Measurements from ENCODE around the gene CLDN3. TPM values are rescaled to one million over a fixed set of nuclear protein-coding genes. Genes with fewer than 3 reads are reported as not detected.
A peak's percentile ranks its signal among the peaks of the same experiment; 100 is the strongest.

The CLDN3 gene
- 10 to 100 TPM in 2 of 4 donors, 1 to 10 TPM in 2; 4.6 to 19.4 (median 12.0) TPM for total RNA-seq

DNA sequence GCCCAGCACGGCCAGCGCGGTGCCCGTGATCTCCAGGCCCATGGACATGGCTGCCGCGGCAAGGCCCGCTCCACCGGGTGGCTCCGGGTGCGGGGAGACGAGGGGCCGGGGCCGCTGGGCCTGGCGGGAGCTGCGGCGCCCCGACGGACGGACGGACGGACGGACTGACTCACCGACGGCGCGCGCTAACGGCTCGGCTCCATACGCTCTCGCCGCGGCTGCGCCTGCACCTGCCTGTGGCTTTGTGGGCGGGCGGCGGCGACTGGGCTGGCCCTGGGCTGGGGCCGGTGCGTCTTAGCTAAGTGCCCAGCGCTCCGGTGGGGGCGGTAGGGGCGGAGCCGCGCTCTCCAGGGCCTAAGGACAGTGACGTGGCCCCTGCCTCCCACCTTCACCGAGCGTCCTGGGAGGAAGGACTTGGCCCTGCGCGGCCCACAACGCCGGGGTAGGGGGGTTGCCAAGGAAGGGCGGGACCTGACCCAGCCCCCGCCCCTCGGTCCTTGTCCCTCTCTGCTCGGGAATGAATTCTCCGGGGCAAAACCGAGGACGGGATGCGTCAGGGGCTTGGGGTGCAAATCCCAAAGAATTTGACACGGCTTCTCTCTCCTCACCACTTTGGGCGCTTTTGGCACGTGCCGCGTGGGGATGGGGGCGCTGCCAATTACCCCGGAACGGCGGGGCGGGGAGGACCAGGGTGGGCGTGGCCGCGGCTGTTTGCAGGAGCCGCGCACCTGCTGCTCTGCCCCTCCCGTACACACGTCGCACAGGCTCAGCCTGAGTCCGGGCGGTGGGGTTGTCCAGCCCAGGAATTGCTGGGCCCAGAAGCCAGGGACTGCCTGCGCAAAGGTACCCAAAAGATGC, at the start of gene CLDN3:
CLDN3 (minus strand) TSS at position 269 of the 858 bp plus-strand sequence; CDS start at position 48, 221 bp downstream.
- H3K4me1 ChIP-seq, result peaks cover 21% of the 10 kb centered on the region
- H3K27me3 ChIP-seq, result peaks cover 53% of the 10 kb centered on the region
- WGBS, result 4% methylated on average over 13 of the region's 82 CpGs
- H3K27ac ChIP-seq, result peak within 1 kb of the TSS; percentile 32
- H3K36me3 ChIP-seq, result no peaks in the 10 kb centered on the region
- H3K9me3 ChIP-seq, result no peaks in the 10 kb centered on the region
- no peak for TF ChIP-seq CTCF (IDR thresholded peaks at IDR 0.05)
- no peak for TF ChIP-seq POLR2AphosphoS5 (IDR thresholded peaks at IDR 0.05)
- no peak for TF ChIP-seq POLR2A (IDR thresholded peaks at IDR 0.05)
- no peak for TF ChIP-seq EP300 (IDR thresholded peaks at IDR 0.05)
- peak within 1 kb of the TSS; percentile 43 for H3K4me3 ChIP-seq
- DNase-seq (ENCODE audit: low spot score in 2 of 2), result peak in 1 of 2 donors; percentile 66

GRCh38 chr7:73817121-73817520, 47.1 kb upstream of the CLDN3 start:
- Histone ChIP-seq H3K27me3 (no peaks in the 10 kb centered on the region), H3K4me1 (peaks cover under 1% of the 10 kb centered on the region), H3K36me3 (no peaks in the 10 kb centered on the region), H3K9me3 (no peaks in the 10 kb centered on the region), H3K27ac (no peak overlapping the region), H3K4me3 (no peak overlapping the region)
- TF ChIP-seq CTCF (IDR thresholded peaks at IDR 0.05) (no peak), POLR2AphosphoS5 (IDR thresholded peaks at IDR 0.05) (no peak), EP300 (IDR thresholded peaks at IDR 0.05) (no peak)
- 84% methylated on average over 6 of the region's 6 CpGs for WGBS
- DNase-seq (ENCODE audit: low spot score in 2 of 2), result peak in 1 of 2 donors; percentile 15

DNA sequence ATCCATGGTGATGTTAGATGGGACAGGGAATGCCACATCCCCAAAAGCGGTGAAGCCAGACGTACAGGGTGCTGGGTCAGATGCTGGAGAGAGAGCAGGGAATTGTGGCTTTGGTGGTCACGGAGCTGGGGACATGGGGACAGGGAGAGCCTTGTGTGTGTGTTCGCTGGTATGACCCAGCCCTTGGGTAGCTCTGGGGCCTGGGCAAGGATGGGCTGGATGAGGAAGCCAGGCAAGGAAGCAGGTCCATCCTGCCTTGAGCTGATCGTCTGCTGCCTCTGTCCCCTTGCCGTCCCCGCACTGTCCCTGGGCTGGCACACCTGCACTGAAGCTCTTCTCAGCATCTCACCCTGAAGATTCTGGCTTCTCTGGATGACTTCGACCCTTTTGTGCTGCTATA, 45.4 kb upstream of the CLDN3 start:
- Histone ChIP-seq H3K27me3 (peaks cover 3% of the 10 kb centered on the region), H3K27ac (no peak overlapping the region), H3K4me3 (no peak overlapping the region), H3K9me3 (no peaks in the 10 kb centered on the region), H3K4me1 (no peaks in the 10 kb centered on the region), H3K36me3 (no peaks in the 10 kb centered on the region)
- WGBS, result 80% methylated on average over 8 of the region's 8 CpGs
- DNase-seq (ENCODE audit: low spot score in 2 of 2), result peak in 1 of 2 donors; percentile 37
- TF ChIP-seq POLR2A (IDR thresholded peaks at IDR 0.05) (no peak), CTCF (IDR thresholded peaks at IDR 0.05) (no peak), POLR2AphosphoS5 (IDR thresholded peaks at IDR 0.05) (no peak), EP300 (IDR thresholded peaks at IDR 0.05) (no peak)

DNA sequence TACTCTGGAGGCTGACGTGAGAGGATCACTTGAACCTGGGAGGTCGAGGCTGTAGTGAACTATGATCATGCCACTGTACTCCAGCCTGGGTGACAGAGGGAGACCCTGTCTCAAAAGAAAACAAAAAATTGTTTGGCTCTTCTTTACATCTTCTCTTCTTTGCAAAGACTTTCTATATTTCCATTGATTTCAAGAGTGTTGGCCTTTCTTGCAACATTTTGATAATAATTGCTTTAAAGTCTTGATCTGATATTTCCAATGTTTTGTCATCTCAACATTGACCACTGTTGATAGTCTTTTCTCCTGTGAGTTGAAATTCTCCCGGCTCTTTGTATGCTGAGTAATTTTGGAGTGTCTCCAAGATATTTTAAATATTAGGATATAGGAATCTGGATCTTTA, 42.9 kb upstream of the CLDN3 start:
- no peak for DNase-seq (ENCODE audit: low spot score in 2 of 2)
- Histone ChIP-seq H3K4me3 (no peak overlapping the region), H3K27me3 (peaks cover 3% of the 10 kb centered on the region), H3K36me3 (no peaks in the 10 kb centered on the region), H3K9me3 (no peaks in the 10 kb centered on the region), H3K4me1 (no peaks in the 10 kb centered on the region), H3K27ac (no peak overlapping the region)
- TF ChIP-seq POLR2AphosphoS5 (IDR thresholded peaks at IDR 0.05) (no peak), POLR2A (IDR thresholded peaks at IDR 0.05) (no peak), EP300 (IDR thresholded peaks at IDR 0.05) (no peak), CTCF (IDR thresholded peaks at IDR 0.05) (no peak)
- WGBS, result 85% methylated on average over 3 of the region's 3 CpGs

GRCh38 chr7:73811760-73812168, 41.7 kb upstream of the CLDN3 start:
- Histone ChIP-seq H3K36me3 (no peaks in the 10 kb centered on the region), H3K9me3 (no peaks in the 10 kb centered on the region), H3K27me3 (peaks cover 3% of the 10 kb centered on the region), H3K4me1 (no peaks in the 10 kb centered on the region), H3K27ac (no peak overlapping the region), H3K4me3 (no peak overlapping the region)
- 11% methylated on average over 9 of the region's 11 CpGs for WGBS
- TF ChIP-seq CTCF (IDR thresholded peaks at IDR 0.05) (peak; percentile 57 to 89), EP300 (IDR thresholded peaks at IDR 0.05) (no peak), POLR2A (IDR thresholded peaks at IDR 0.05) (no peak), POLR2AphosphoS5 (IDR thresholded peaks at IDR 0.05) (no peak)
- DNase-seq (ENCODE audit: low spot score in 2 of 2), result peak; percentile 83 to 85

Data from suprapubic skin (tissue), 4 donors.